ENCODE measurements around the gene TOMM40.

DNA sequence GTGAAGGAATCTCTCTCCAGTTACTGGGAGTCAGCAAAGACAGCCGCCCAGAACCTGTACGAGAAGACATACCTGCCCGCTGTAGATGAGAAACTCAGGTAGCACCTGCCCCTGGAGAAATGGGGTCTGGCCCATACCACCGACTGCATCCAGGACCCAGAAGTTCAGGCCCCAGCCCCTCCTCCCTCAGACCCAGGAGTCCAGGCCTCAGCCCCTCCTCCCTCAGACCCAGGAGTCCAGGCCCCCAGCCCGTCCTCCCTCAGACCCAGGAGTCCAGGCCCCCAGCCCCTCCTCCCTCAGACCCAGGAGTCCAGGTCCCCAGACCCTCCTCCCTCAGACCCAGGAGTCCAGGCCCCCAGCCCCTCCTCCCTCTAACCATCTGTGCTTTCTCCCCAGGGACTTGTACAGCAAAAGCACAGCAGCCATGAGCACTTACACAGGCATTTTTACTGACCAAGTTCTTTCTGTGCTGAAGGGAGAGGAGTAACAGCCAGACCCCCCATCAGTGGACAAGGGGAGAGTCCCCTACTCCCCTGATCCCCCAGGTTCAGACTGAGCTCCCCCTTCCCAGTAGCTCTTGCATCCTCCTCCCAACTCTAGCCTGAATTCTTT is 57.8 kb downstream of the TOMM40 start:
- TF ChIP-seq, protein P1, sequence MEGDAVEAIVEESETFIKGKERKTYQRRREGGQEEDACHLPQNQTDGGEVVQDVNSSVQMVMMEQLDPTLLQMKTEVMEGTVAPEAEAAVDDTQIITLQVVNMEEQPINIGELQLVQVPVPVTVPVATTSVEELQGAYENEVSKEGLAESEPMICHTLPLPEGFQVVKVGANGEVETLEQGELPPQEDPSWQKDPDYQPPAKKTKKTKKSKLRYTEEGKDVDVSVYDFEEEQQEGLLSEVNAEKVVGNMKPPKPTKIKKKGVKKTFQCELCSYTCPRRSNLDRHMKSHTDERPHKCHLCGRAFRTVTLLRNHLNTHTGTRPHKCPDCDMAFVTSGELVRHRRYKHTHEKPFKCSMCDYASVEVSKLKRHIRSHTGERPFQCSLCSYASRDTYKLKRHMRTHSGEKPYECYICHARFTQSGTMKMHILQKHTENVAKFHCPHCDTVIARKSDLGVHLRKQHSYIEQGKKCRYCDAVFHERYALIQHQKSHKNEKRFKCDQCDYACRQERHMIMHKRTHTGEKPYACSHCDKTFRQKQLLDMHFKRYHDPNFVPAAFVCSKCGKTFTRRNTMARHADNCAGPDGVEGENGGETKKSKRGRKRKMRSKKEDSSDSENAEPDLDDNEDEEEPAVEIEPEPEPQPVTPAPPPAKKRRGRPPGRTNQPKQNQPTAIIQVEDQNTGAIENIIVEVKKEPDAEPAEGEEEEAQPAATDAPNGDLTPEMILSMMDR (IDR thresholded peaks at IDR 0.05; ENCODE audit: insufficient read depth, low read depth, low read length) = no peak
- no peak for TF ChIP-seq EZH2 (IDR thresholded peaks at IDR 0.05; ENCODE audit: insufficient read depth, low read length)

Measured in astrocyte (in vitro differentiated cells and primary cell).